Erythroblast (primary cell): ENCODE measurements around the gene ZNF786.

ENCODE experiments used
- GATA1 ChIP-seq: IDR thresholded peaks from 2 replicates; pipeline ENCODE4 v1.6.1; 2011; ENCODE audit warnings: low read depth, mild to moderate bottlenecking, control low read depth, low read length, moderate library complexity
- POLR2A ChIP-seq: IDR thresholded peaks from 2 replicates; pipeline ENCODE4 v1.6.1; 2011; ENCODE audit warnings: mild to moderate bottlenecking, low read length

GRCh38 chr7:149087376-149087775 lies 3.1 kb downstream of the ZNF786 start:
- TF ChIP-seq POLR2A = no peak
- no peak for TF ChIP-seq GATA1
